Measurements from ENCODE around the gene CAMK1D. TPM values are rescaled to one million over a fixed set of nuclear protein-coding genes. Genes with fewer than 3 reads are reported as not detected.

The CAMK1D gene
- total RNA-seq, 1 donor from 2014 or later, result 58.8 TPM

- Mint-ChIP-seq H3K27me3 (no peaks in the 10 kb centered on the region), H3K36me3 (ENCODE audit: low read depth) (peaks cover 15% of the 10 kb centered on the region), H3K27ac (no peak overlapping the region), H3K9me3 (no peaks in the 10 kb centered on the region), H3K4me3 (no peak overlapping the region), H3K4me1 (peaks cover 74% of the 10 kb centered on the region)
- TF ChIP-seq CTCF (IDR thresholded peaks at IDR 0.05), result no peak
- CTCF ChIA-PET, result no interaction called here
- POLR2A ChIA-PET, result no interaction called here
- ATAC-seq (ENCODE audit: low read depth) (no peak), DNase-seq (no peak)
- intact Hi-C loops (cut with micrococcal nuclease), result no loop called here
Observed at GRCh38 chr10:12502526-12503274, 153.4 kb downstream of the CAMK1D start.

- ATAC-seq (ENCODE audit: low read depth) (no peak), DNase-seq (no peak)
- Mint-ChIP-seq H3K4me3 (no peak overlapping the region), H3K9me3 (no peaks in the 10 kb centered on the region), H3K36me3 (ENCODE audit: low read depth) (peaks cover 17% of the 10 kb centered on the region), H3K27ac (no peak overlapping the region), H3K27me3 (no peaks in the 10 kb centered on the region), H3K4me1 (peaks cover 74% of the 10 kb centered on the region)
- ChIA-PET CTCF (no interaction called here), POLR2A (no interaction called here)
- intact Hi-C loops (cut with micrococcal nuclease), result no loop called here
- TF ChIP-seq CTCF (IDR thresholded peaks at IDR 0.05), result no peak
Observed at GRCh38 chr10:12503311-12503710, 154.0 kb downstream of the CAMK1D start.

DNA sequence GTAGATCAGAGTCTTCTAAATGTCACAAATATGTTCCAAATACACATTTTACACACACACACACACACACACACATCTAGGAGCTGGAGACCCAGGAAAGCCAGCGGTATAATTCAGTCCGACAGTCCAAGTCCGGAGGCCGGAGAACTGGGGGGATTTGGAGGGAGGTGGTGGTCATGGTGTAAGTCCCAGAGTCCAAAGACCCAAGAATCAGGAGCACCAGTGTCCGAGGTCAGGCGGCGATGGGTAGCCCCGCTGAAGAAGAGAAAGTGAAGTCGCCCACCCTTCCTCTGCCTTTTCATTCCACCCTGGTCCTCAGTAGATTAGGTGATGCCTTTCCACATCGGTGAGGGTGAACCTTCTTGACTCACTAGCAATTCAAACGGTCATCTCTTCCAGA, 154.8 kb downstream of the CAMK1D start:
- ATAC-seq (ENCODE audit: low read depth) (no peak), DNase-seq (no peak)
- ChIA-PET CTCF (no interaction called here), POLR2A (no interaction called here)
- TF ChIP-seq CTCF (IDR thresholded peaks at IDR 0.05), result no peak
- Mint-ChIP-seq H3K27me3 (no peaks in the 10 kb centered on the region), H3K4me3 (no peak overlapping the region), H3K9me3 (no peaks in the 10 kb centered on the region), H3K36me3 (ENCODE audit: low read depth) (peaks cover 23% of the 10 kb centered on the region), H3K27ac (no peak overlapping the region), H3K4me1 (peaks cover 75% of the 10 kb centered on the region)
- intact Hi-C loops (cut with micrococcal nuclease), result no loop called here

- ChIA-PET CTCF (no interaction called here), POLR2A (no interaction called here)
- H3K27me3 Mint-ChIP-seq, result no peaks in the 10 kb centered on the region
- no peaks in the 10 kb centered on the region for H3K9me3 Mint-ChIP-seq
- intact Hi-C loops (cut with micrococcal nuclease), result no loop called here
- TF ChIP-seq CTCF (IDR thresholded peaks at IDR 0.05), result no peak
- no peak overlapping the region for H3K27ac Mint-ChIP-seq
- peaks cover 75% of the 10 kb centered on the region for H3K4me1 Mint-ChIP-seq
- no peak for ATAC-seq (ENCODE audit: low read depth)
- DNase-seq, result no peak
- no peak overlapping the region for H3K4me3 Mint-ChIP-seq
- peaks cover 23% of the 10 kb centered on the region for H3K36me3 Mint-ChIP-seq (ENCODE audit: low read depth)
Observed at GRCh38 chr10:12504628-12505027, 155.3 kb downstream of the CAMK1D start.

DNA sequence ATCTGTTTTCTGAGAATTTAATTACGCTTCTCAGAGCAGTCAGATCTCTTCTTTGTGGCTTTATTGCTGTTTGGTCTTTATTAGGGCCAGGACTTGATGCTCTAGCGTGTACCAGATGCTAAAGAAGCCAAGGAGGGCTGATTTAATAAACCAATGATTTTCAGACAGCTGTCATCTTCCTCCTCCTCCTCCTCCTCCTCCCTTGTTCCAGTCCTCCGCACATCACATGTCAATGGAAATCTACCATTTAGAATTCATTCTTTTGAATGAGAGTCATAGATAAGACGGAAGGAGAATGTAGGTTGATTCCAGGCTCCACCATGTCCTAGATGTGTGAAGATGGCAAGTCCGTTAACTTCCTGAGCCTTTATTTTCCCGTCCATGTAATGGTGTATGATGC, 156.3 kb downstream of the CAMK1D start:
- CTCF ChIA-PET, result no interaction called here
- Mint-ChIP-seq H3K4me3 (no peak overlapping the region), H3K27ac (no peak overlapping the region)

More for the DNA sequence above, 156.3 kb downstream of the CAMK1D start:
- Mint-ChIP-seq H3K27me3 (no peaks in the 10 kb centered on the region), H3K9me3 (no peaks in the 10 kb centered on the region), H3K36me3 (ENCODE audit: low read depth) (peaks cover 26% of the 10 kb centered on the region), H3K4me1 (peaks cover 73% of the 10 kb centered on the region)
- no peak for ATAC-seq (ENCODE audit: low read depth)
- no peak for DNase-seq
- POLR2A ChIA-PET, result no interaction called here
- TF ChIP-seq CTCF (IDR thresholded peaks at IDR 0.05), result no peak
- intact Hi-C loops (cut with micrococcal nuclease), result no loop called here

All from activated B cell treated with CpG ODN at 0.5 μM for 24 hours (primary cell).